Esophagus mucosa (tissue), 1 donor: ENCODE measurements around the gene CDH23. TPM values are rescaled to one million over a fixed set of nuclear protein-coding genes. Genes with fewer than 3 reads are reported as not detected.

Experiments
- ATAC-seq: fragments of 200-7000 bp; cut with Tn5 transposase; one replicate; pipeline ENCODE4 v1.9.1; 2020
- total RNA-seq: library from RNA; stranded (reverse); gene quantifications from one replicate; pipeline ENCODE4 v1.2.4, GENCODE V29; 2023
- donor health status: DM: yes; HTN: yes; CAD: no.

The CDH23 gene
- total RNA-seq, 1 donor from 2014 or later: 1.3 TPM

DNA sequence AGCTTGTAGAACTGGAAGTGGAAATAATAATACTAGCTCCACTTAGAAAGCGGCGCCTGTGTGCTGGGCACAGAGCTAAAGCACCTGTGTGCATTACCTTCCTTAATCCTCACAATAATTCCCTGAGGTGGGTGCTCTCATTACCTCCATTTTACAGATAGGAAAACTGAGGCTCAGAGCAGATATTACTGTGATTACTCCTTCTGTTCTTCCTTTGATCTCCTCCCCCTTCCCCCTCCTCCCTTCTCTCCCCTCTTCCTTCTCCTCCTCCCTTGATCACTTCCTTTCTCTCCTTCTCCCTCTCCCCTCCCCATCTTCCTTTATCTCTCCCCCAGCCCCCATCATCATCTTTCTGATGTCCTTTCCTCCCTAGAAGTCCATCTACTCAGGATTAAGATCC lies 267.9 kb downstream of the CDH23 start:
- no peak for ATAC-seq

DNA sequence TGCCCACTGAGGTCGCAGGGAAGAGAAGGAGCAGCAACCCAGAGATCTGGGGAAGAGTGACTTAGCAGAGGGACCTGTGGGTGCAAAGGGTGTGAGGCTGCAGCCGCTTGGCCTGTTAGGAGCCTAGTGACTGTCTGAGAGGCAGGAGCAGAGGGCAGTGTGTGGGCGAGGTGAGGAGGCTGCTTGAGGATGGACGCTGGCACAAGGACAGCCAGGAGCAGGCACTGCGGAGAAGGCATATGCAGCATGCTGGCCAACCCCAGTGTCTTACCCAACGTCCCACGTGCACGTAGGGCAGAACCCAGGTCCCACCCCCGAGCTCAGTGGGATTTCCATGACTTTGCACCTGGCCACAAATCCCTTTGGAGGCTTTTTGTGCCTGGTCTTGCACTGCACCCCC lies 268.7 kb downstream of the CDH23 start:
- ATAC-seq: no peak

- ATAC-seq: no peak
Observed at GRCh38 chr10:71666639-71667386, 270.1 kb downstream of the CDH23 start.

DNA sequence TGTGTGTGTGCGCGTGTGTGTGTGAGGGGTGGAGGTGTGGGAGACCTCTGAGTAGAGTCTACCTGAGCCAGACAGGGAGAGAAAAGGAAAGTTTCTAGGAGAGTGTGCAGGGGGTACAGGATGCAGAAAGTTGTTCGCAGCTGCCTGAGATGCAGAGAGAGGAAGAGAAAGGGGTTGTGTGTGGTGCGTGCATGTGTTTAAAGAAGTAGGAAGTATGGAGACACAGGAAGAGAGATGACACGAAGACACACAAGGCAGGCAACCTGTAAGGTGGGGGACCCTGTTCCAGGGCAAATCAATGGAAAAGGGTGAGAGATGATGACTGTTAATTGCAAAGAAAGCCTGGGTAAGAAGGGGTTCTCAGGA lies 270.6 kb downstream of the CDH23 start:
- no peak for ATAC-seq

DNA sequence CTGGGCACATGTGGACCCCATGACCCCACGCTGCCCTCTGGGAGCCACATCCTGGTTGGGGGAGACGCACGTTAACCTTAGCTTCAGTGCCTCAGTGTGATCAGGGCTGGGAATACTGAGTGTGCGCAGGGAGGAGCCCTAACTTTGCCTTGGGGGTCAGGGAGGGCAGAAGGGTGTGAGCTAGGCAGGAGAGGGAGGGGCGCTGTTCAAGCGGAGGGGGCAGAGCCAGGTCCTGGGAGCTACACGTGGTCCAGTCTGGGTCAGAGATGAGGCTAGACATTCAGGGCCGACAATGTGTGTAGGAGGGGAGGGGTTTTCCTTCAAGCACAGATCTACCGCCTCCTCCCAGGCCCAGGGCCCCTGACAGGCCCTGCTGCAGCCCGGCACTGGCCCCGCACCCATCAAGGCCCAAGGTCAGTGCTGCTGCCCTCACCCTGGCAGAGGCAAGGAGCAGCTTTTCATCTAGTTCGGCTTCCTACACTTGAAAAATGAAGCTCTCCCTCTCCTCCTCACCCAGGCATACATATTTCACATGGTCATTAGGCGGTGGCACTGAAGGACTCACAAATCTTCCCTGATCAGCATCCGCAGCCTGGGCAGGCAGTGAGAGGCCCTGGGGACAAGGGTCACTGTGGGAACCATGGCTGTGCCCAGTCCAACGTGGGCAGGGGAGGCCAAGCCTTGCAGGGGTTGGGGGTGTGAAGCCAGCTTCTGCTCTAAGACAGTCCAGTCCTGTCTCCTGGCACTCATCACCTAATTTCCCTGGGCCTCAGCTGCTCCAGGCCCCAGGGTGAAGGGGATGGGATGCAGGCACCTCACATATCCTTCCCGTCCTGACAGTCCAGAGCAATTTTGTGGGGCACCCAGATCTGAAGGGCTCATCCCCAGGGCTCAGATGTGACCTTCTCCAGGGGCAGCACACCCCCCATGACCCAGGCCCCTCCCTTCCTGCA lies 275.6 kb downstream of the CDH23 start:
- ATAC-seq: no peak

- ATAC-seq: no peak
Observed at GRCh38 chr10:71675295-71675970, 278.7 kb downstream of the CDH23 start.

GRCh38 chr10:71677261-71677660 lies 280.5 kb downstream of the CDH23 start:
- ATAC-seq: no peak

- no peak for ATAC-seq
Observed at GRCh38 chr10:71678057-71678805, 281.5 kb downstream of the CDH23 start.

GRCh38 chr10:71679425-71679824 lies 282.7 kb downstream of the CDH23 start:
- ATAC-seq: peak; percentile 21

- ATAC-seq: no peak
Observed at GRCh38 chr10:71681977-71682376, 285.3 kb downstream of the CDH23 start.

GRCh38 chr10:71683301-71683700 lies 286.6 kb downstream of the CDH23 start:
- ATAC-seq: no peak

DNA sequence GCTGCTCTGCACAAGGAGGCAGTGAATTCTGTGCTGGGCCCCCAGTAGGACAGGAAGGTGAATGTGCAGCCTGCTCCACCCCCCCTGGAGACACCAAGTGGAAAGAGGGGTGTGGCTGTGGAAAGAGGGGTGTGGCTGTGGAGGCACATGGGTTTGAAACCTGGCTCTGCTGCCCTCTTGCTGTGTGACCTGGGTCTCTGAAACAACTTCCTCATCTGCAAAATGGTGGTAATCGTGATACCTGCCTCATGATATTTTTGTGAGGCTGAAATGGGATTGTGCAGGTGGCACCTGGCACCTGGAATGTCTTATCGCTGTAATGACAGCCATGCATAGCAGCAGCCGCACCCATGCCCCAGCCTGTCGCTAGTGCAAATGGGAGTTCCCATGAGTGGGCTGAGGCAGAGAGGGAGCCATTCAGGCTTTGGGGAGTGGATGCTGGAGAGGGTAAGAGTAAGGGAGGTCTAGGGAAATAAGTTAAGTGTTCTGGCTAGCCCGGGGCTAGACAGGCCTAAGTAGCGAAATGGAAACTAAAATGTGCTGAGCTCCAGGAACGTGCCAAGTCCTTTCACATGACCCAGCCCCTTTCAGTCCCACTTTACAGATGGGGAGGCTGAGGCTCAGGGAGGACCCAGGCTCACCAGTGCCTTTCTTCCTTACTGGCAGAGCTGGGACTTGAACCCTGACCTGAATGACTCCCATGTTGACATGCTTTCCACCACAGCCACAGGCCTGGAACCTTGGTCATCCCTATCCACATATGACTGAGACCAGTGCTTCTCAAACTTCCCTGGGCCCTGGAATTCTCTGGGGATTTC lies 287.8 kb downstream of the CDH23 start:
- peak; percentile 41 for ATAC-seq

- ATAC-seq: peak; percentile 7
Observed at GRCh38 chr10:71685554-71686232, 289.0 kb downstream of the CDH23 start.

DNA sequence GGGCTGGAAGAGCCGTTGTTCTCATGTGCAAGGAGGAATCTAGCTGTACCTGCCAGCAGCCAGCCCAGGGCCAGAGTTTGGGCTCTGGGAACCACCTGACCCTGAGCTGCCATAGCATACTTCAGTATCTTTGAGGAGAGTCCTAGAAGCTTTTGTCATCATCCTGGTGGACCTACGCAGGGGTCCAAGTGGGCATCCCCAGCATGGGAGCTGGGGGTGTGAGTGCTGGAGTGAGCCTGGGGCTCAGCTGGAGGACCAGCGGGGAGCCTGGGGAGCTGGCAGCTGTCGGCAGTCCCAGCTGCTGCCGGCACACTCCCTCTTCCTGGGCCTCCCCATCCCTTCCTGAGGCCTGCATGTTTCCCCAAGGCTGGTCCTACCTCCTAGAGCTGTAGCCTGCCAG lies 290.4 kb downstream of the CDH23 start:
- no peak for ATAC-seq

GRCh38 chr10:71687480-71687879 lies 290.8 kb downstream of the CDH23 start:
- no peak for ATAC-seq

- no peak for ATAC-seq
Observed at GRCh38 chr10:71688256-71688655, 291.5 kb downstream of the CDH23 start.

GRCh38 chr10:71690094-71690720 lies 293.5 kb downstream of the CDH23 start:
- ATAC-seq: no peak

DNA sequence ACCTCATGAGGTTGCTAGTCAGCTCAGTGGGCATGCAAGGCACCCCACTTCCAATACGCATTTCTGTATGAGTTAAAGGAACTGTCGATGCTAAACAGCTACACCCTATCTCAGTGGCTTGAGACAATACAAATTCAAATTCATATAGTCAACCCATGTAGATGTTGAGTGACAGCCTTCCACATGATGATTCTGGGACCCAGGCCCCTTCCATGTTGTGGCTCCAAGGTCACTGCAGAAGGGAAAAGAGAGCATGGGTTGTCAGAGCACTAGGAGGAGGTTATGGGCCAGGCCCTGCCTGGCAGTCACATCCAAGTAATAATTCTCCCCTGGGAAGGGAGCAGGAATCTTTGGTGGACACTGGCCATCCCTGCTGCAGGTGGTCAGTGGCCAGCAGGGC lies 294.7 kb downstream of the CDH23 start:
- no peak for ATAC-seq

DNA sequence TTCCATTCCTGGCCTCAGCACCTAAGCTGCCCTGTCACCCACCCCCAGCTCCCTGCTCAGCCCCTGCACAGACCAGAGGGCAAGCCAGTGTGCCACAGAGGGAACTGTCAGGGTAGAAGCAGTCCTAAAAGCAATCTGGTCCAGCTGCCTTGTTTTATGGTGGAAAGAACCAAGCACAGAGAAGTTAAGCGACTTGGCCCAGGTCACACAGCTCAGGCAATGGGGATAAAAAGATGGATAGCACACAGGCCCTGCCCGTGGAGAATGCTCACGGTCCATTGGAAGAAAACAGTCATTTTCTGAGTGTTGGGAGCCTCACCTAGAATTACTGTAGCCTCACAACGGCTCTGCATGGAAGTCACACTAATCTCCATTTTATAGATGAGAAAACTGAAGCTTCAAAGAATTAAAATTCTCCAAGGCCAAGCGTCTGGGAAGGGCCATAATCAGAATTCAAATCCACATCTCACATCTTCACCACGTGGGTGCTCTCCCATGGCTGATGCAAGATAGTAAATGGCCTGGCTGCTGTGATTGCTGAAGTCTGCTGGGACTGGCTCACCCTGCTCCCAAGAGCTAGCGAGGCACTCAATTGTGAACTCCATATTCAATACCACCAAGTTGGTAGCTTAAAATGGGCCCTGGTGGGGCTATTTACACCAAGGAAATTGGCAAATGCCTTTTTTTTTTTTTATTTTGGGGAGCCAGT lies 296.0 kb downstream of the CDH23 start:
- no peak for ATAC-seq

- ATAC-seq: peak; percentile 26
Observed at GRCh38 chr10:71693377-71693776, 296.7 kb downstream of the CDH23 start.
